DOHH2 (cell line): ENCODE data around the gene ETDB.
"Not testable (repeated sequence)": the region's sequence is repeated elsewhere in the genome, so short reads cannot be mapped to it uniquely, and the experiment has no call there.

Source experiments
- H3F3A ChIP-seq: fragments of 200-600 bp; sonication (generic), shearing (Covaris generic); 2 replicates; pipeline ENCODE4 v1.6.0; 2016; ENCODE audit warnings: antibody characterized with exemption, mild to moderate bottlenecking; ENCODE audit not compliant: control insufficient read depth, insufficient read depth
- H3K27ac ChIP-seq: fragments of 200-600 bp; sonication (generic); 2 replicates; pipeline ENCODE4 v1.5.1; 2014; ENCODE audit warnings: low read depth, mild to moderate bottlenecking, low read length, moderate library complexity
- H3K27me3 ChIP-seq: fragments of 200-600 bp; sonication (generic); 2 replicates; pipeline ENCODE4 v1.6.1; 2014; ENCODE audit warnings: mild to moderate bottlenecking, low read length, mixed read lengths; ENCODE audit not compliant: control insufficient read depth
- H3K36me3 ChIP-seq: fragments of 200-600 bp; sonication (generic); 2 replicates; pipeline ENCODE4 v1.6.1; 2014; ENCODE audit warnings: mild to moderate bottlenecking, low read length, moderate library complexity, mixed read lengths; ENCODE audit not compliant: control insufficient read depth
- H3K4me1 ChIP-seq: fragments of 200-600 bp; sonication (generic); 2 replicates; pipeline ENCODE4 v1.6.1; 2014; ENCODE audit warnings: mild to moderate bottlenecking, low read length, mixed read lengths; ENCODE audit not compliant: control insufficient read depth
- H3K4me2 ChIP-seq: fragments of 200-600 bp; sonication (generic); 2 replicates; pipeline ENCODE4 v1.6.0; 2014; ENCODE audit warnings: mild to moderate bottlenecking, low read length, moderate library complexity
- H3K4me3 ChIP-seq: fragments of 200-600 bp; sonication (generic); 2 replicates; pipeline ENCODE4 v1.5.1; 2014; ENCODE audit warnings: mild to moderate bottlenecking, low read length, mixed read lengths
- H3K79me2 ChIP-seq: fragments of 200-600 bp; sonication (generic); 2 replicates; pipeline ENCODE4 v1.6.1; 2014; ENCODE audit warnings: mild to moderate bottlenecking, low read length, mixed read lengths; ENCODE audit not compliant: control insufficient read depth
- H3K9me2 ChIP-seq: fragments of 200-600 bp; sonication (generic); replicated peaks from 2 replicates; pipeline ENCODE4 v1.6.1; 2014; ENCODE audit warnings: mild to moderate bottlenecking, low read length, mixed read lengths; ENCODE audit not compliant: control insufficient read depth
- H3K9me3 ChIP-seq: fragments of 200-600 bp; sonication (generic); 2 replicates; pipeline ENCODE4 v1.6.1; 2014; ENCODE audit warnings: antibody characterized with exemption, low read length, mixed read lengths; ENCODE audit not compliant: control insufficient read depth, insufficient read depth
- H4K20me1 ChIP-seq: fragments of 200-600 bp; sonication (generic); 2 replicates; pipeline ENCODE4 v1.6.0; 2014; ENCODE audit warnings: low read depth, mild to moderate bottlenecking, antibody characterized with exemption, low read length, moderate library complexity; ENCODE audit not compliant: control insufficient read depth, insufficient read depth
- EZH2phosphoT487 ChIP-seq: fragments of 200-600 bp; sonication (generic); IDR thresholded peaks from 2 replicates; pipeline ENCODE4 v1.6.1; 2017; ENCODE audit warnings: borderline replicate concordance, mild to moderate bottlenecking, antibody characterized with exemption, low read length, moderate library complexity, mixed read lengths
- TF ChIP-seq, protein P1 (sequence below): fragments of 200-600 bp; sonication (generic); IDR thresholded peaks from one replicate; pipeline ENCODE4 v1.5.1; 2014; ENCODE audit warnings: antibody characterized with exemption, mild to moderate bottlenecking, low read depth, low read length; ENCODE audit not compliant: poor library complexity, severe bottlenecking

ETDB gene

DNA sequence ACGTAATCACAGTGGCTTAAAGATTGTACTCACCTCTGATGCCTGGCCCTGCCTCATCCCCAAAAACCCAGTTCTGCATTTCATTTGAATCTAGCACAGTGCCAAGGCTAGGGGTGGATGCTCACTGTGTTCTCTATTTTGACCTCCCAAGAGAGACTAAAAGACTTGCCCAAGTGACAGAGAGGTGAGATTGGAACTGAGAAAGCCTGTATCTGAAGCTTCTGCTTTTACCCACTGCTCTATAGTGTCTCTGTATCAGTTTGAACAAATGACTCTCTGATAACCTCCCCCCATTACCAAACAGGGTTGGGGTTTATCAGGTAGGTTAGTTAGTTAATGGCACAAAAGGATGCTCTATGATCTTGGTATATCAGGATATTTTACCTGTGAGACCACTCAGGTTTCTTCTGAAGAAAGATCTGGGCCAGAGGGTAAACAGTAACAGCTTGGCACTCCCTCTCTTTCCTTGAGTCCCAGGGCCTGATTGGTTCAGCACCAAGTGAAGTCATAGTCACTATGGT lies at the start of gene ETDB:
ETDB (minus strand) TSS at position 471 of the 521 bp plus-strand sequence. CDS start 1,265 bp downstream, outside the sequence.
- H3K9me3 ChIP-seq, H3F3A ChIP-seq, H4K20me1 ChIP-seq, H3K27me3 ChIP-seq, H3K9me2 ChIP-seq, H3K4me1 ChIP-seq, H3K4me3 ChIP-seq, H3K4me2 ChIP-seq, H3K27ac ChIP-seq, H3K36me3 ChIP-seq, H3K79me2 ChIP-seq: not testable (repeated sequence)

DNA sequence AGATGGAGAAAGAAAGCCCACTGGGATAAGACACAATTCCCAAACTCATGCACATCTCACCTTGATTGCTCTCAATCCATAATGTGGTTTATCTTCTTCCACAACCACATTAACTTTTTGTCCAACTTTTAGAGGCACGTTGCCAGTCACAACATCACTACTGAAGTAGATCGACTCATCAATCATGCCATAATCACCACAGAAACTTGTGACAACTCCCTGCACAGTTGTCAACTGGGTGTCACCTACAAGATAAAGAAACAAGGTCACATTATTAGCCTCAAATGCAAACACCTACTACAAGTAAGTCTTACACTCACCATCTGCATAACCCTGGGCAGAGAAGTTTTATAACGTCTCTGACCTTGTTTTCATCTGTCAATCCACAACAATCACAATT lies 49.2 kb upstream of the ETDB start:
- H3K27me3 ChIP-seq, H4K20me1 ChIP-seq, H3K4me3 ChIP-seq, H3K9me2 ChIP-seq, H3K4me2 ChIP-seq, H3K4me1 ChIP-seq, H3K79me2 ChIP-seq, H3K9me3 ChIP-seq, H3K27ac ChIP-seq, H3K36me3 ChIP-seq, H3F3A ChIP-seq: not testable (repeated sequence)

DNA sequence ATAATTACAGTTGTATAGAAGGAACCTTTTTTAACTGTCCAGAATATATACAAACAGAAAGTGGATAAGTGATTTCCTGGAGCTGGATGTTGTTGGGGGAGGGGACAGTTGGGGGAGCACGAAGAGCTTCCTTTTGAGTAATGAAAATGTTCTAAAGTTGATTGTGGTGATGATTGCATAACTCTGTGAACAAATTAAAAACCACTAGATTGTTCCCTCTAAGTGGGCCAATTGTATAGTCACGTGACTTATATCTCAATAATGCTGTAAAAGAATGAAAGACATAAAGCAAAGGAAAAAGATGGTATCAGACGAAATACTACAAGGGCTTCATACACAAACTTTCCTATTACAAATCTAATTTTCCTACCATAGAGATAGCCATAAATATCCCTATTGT lies 48.2 kb upstream of the ETDB start:
- Histone ChIP-seq H3K4me3 (no peak overlapping the region), H3K4me2 (no peak overlapping the region), H3F3A (no peaks in the 10 kb centered on the region), H3K4me1 (no peaks in the 10 kb centered on the region), H4K20me1 (no peaks in the 10 kb centered on the region), H3K36me3 (no peaks in the 10 kb centered on the region), H3K9me2 (no peaks in the 10 kb centered on the region), H3K27me3 (no peaks in the 10 kb centered on the region), H3K27ac (no peak overlapping the region), H3K79me2 (no peaks in the 10 kb centered on the region), H3K9me3 (no peaks in the 10 kb centered on the region)
- TF ChIP-seq EZH2phosphoT487: no peak
- TF ChIP-seq, protein P1, sequence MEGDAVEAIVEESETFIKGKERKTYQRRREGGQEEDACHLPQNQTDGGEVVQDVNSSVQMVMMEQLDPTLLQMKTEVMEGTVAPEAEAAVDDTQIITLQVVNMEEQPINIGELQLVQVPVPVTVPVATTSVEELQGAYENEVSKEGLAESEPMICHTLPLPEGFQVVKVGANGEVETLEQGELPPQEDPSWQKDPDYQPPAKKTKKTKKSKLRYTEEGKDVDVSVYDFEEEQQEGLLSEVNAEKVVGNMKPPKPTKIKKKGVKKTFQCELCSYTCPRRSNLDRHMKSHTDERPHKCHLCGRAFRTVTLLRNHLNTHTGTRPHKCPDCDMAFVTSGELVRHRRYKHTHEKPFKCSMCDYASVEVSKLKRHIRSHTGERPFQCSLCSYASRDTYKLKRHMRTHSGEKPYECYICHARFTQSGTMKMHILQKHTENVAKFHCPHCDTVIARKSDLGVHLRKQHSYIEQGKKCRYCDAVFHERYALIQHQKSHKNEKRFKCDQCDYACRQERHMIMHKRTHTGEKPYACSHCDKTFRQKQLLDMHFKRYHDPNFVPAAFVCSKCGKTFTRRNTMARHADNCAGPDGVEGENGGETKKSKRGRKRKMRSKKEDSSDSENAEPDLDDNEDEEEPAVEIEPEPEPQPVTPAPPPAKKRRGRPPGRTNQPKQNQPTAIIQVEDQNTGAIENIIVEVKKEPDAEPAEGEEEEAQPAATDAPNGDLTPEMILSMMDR: no peak

DNA sequence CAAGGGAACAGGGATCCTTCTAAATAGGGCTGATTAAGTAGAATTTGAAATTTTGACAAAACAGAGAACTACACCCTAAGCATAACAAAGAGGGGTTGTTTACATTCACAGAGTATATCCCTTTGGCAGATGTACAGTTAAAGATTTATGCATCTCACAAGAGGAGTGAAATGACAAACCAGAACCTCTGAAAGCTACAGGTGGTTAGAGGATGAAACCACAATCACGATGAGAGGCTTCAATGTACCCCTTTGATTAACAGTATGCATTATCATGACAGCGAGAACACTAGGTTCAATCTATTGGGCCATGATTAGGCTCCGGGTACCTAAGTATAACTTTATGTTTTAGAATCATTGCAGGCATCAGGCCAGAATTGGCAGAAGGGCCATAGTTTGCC lies 34.4 kb upstream of the ETDB start:
- not testable (repeated sequence) for H3K4me1 ChIP-seq, H3K4me3 ChIP-seq, H3K36me3 ChIP-seq, H4K20me1 ChIP-seq, H3K27ac ChIP-seq, H3K9me2 ChIP-seq, H3K79me2 ChIP-seq, H3K27me3 ChIP-seq, H3F3A ChIP-seq, H3K4me2 ChIP-seq, H3K9me3 ChIP-seq

DNA sequence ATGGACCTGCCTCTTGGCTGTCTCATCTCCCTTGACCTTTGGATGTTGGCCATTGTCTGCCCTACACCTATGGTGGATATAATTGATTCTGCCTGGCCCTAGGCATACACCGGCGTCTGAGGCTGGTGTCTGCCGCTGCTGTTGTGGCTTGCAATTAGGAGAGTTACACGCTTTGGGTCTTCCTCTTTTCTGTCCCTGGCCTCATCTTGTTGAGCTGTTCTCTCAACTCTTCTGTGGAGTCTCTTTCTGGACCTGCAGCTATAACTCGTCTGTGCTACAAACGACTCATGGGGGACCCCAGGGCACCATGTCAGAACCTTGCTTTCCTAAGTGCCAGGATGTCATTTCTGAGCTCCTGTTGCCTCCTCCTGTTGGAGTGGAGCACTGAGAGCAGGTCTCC lies 5.8 kb upstream of the ETDB start:
- not testable (repeated sequence) for H3K4me1 ChIP-seq, H3K36me3 ChIP-seq, H3K4me2 ChIP-seq, H3K27ac ChIP-seq, H3K79me2 ChIP-seq, H3K27me3 ChIP-seq, H3F3A ChIP-seq, H3K9me3 ChIP-seq, H3K4me3 ChIP-seq, H3K9me2 ChIP-seq, H4K20me1 ChIP-seq

DNA sequence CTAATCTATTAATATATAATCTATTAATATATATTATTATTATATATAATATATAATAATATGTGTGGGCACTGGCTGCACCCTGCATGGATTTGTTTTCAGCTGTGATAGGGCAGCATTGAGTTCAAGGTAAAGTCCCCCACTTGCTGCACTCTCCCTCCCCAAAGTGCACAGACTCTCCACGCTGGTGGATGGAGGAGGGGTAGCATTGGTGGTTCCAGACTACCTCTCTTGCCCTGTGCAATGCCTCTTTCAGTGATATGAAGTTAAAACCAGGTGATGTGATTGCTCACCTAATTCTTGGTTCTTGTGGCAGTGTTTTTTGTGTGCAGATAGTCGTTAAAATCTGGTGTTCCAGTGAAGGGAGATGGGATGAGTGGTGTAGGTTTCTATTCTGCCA lies 4.3 kb downstream of the ETDB start:
- H3K27ac ChIP-seq, H3K27me3 ChIP-seq, H4K20me1 ChIP-seq, H3K4me1 ChIP-seq, H3K79me2 ChIP-seq, H3K36me3 ChIP-seq, H3K4me2 ChIP-seq, H3F3A ChIP-seq, H3K9me3 ChIP-seq, H3K9me2 ChIP-seq, H3K4me3 ChIP-seq: not testable (repeated sequence)
